Measurements from ENCODE around the gene MGST3.

The MGST3 gene

DNA sequence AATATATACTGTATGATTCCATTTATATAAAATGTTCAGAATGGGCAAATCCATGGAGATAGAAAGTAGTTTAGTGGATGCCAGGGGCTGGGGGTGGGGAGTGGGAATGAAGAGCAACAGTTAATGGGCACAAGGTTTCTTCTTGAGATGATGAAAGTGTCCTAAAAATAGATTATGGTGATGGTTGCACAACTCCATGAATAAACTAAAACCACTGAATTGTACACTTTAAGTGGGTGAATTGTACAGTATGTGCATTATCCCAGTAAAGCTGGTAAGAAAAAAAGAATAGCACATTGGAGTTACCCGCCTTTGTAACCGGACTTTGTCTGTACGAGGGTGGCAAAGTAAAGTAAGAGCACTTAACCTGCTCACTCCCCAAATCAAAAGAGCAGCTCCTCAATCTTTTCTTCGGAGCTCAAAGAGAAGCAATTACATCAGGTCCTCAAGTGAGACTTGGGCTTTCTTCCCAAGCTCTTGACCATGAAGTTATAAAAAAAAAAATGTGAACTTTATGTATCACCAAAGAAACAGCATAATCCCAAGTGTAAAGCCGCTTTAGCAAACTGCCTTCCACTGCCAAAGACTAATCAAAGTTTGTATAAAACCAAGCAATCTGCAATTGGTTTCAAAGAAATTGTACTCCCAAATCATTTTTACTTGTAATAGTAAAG is 35.3 kb downstream of the MGST3 start:
- H3K36me3 ChIP-seq = peaks cover 75% of the 10 kb centered on the region
- no peaks in the 10 kb centered on the region for H3K9me3 ChIP-seq
- H3K4me3 ChIP-seq (ENCODE audit: low read depth in 1 of 2, low read length in 1 of 2) = no peak overlapping the region
- H3K27ac ChIP-seq = no peak overlapping the region
- TF ChIP-seq, protein P1, sequence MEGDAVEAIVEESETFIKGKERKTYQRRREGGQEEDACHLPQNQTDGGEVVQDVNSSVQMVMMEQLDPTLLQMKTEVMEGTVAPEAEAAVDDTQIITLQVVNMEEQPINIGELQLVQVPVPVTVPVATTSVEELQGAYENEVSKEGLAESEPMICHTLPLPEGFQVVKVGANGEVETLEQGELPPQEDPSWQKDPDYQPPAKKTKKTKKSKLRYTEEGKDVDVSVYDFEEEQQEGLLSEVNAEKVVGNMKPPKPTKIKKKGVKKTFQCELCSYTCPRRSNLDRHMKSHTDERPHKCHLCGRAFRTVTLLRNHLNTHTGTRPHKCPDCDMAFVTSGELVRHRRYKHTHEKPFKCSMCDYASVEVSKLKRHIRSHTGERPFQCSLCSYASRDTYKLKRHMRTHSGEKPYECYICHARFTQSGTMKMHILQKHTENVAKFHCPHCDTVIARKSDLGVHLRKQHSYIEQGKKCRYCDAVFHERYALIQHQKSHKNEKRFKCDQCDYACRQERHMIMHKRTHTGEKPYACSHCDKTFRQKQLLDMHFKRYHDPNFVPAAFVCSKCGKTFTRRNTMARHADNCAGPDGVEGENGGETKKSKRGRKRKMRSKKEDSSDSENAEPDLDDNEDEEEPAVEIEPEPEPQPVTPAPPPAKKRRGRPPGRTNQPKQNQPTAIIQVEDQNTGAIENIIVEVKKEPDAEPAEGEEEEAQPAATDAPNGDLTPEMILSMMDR (IDR thresholded peaks at IDR 0.05) = no peak
- no peaks in the 10 kb centered on the region for H3K27me3 ChIP-seq
- H3K4me1 ChIP-seq (ENCODE audit: control insufficient read depth in 1 of 2, insufficient read depth in 1 of 2, low read depth in 1 of 2, low read length in 1 of 2) = peaks cover 3 to 4% of the 10 kb centered on the region in 2 experiments

DNA sequence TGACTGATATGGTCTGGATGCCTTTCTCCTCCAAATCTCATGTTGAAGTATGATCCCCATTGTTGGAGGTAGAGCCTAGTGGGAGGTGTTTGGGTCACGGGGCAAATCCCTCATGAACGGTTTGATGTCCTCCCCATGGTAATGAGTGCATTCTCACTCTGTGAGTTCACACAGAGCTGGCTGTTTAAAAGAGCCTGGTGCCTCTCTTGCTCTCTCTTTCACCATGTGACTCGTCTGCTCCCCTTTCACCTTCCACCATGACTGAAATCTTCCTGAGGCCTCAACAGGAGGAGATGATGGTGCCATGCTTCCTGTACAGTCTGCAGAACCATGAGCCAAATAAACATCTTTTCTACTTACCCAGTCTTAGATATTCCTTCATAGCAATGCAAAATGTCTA is 37.1 kb downstream of the MGST3 start:
- Histone ChIP-seq H3K4me3 (ENCODE audit: low read depth in 1 of 2, low read length in 1 of 2) (no peak overlapping the region), H3K27me3 (no peaks in the 10 kb centered on the region), H3K9me3 (no peaks in the 10 kb centered on the region), H3K27ac (no peak overlapping the region), H3K4me1 (ENCODE audit: control insufficient read depth in 1 of 2, insufficient read depth in 1 of 2, low read depth in 1 of 2, low read length in 1 of 2) (peaks cover 5 to 7% of the 10 kb centered on the region in 2 experiments), H3K36me3 (peaks cover 61% of the 10 kb centered on the region)
- TF ChIP-seq, protein P1 (IDR thresholded peaks at IDR 0.05) = no peak

DNA sequence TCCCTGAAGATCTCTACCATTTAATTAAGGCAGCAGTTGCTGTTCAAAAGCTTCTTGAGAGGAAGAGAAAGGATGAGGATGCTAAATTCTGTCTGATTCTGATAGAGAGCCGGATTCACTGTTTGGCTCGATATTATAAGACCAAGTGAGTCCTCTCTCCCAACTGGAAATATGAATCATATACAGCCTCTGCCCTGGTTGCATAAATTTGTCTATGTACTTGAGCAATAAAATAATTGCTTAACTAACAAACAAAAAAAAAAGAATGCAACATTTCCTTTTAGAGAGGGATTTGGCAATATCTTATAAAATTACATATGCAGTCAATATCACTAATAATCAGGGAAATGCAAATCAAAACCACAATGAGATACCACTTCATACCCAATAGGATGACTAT is 40.5 kb downstream of the MGST3 start:
- no peaks in the 10 kb centered on the region for H3K27me3 ChIP-seq
- TF ChIP-seq, protein P1 (IDR thresholded peaks at IDR 0.05) = no peak
- peaks cover 5 to 7% of the 10 kb centered on the region in 2 experiments for H3K4me1 ChIP-seq (ENCODE audit: control insufficient read depth in 1 of 2, insufficient read depth in 1 of 2, low read depth in 1 of 2, low read length in 1 of 2)
- peaks cover 51% of the 10 kb centered on the region for H3K36me3 ChIP-seq
- H3K4me3 ChIP-seq (ENCODE audit: low read depth in 1 of 2, low read length in 1 of 2) = no peak overlapping the region
- H3K27ac ChIP-seq = no peak overlapping the region
- no peaks in the 10 kb centered on the region for H3K9me3 ChIP-seq

DNA sequence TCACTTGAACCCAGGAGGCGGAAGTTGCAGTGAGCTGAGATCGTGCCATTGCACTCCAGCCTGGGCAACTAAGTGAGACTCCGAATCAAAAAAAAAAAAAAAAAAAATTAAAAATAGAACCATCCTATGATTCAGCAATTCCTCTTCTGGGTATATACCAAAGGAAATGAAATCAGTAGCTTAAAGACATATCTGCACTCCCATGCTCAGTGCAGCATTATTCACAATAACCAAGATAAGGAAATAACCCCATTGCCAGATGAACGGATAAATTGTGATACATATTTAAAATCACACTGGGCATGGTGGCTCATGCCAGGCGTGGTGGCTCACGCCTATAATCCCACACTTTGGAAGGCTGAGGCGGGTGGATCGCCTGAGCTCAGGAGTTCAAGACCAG is 43.6 kb downstream of the MGST3 start:
- H3K27me3 ChIP-seq = no peaks in the 10 kb centered on the region
- H3K36me3 ChIP-seq = peaks cover 51% of the 10 kb centered on the region
- TF ChIP-seq, protein P1 (IDR thresholded peaks at IDR 0.05) = no peak
- no peak overlapping the region for H3K4me3 ChIP-seq (ENCODE audit: low read depth in 1 of 2, low read length in 1 of 2)
- H3K4me1 ChIP-seq (ENCODE audit: control insufficient read depth in 1 of 2, insufficient read depth in 1 of 2, low read depth in 1 of 2, low read length in 1 of 2) = peaks cover 5 to 7% of the 10 kb centered on the region in 2 experiments
- no peak overlapping the region for H3K27ac ChIP-seq
- H3K9me3 ChIP-seq = no peaks in the 10 kb centered on the region

DNA sequence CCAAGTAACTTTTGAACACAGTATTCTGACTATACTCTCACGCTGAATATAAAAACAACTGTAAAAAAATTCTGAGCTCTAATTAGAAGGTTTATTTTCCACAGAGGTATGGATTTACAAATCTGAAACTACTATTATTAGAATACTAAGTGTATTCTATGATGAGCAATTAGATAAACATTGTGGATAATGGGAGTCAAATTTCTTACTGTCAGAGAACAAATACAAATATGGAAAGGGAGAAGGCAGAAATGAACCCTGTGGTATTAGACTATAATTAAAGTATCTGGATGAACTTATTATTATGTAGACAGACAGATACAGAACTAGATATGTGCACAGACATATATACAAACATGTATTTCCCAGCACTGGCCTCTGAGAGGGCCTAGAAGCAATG is 44.8 kb downstream of the MGST3 start:
- peaks cover 5 to 7% of the 10 kb centered on the region in 2 experiments for H3K4me1 ChIP-seq (ENCODE audit: control insufficient read depth in 1 of 2, insufficient read depth in 1 of 2, low read depth in 1 of 2, low read length in 1 of 2)
- peaks cover 63% of the 10 kb centered on the region for H3K36me3 ChIP-seq
- TF ChIP-seq, protein P1 (IDR thresholded peaks at IDR 0.05) = no peak
- H3K27me3 ChIP-seq = no peaks in the 10 kb centered on the region
- H3K9me3 ChIP-seq = no peaks in the 10 kb centered on the region
- no peak overlapping the region for H3K4me3 ChIP-seq (ENCODE audit: low read depth in 1 of 2, low read length in 1 of 2)
- no peak overlapping the region for H3K27ac ChIP-seq

All from neutrophil (primary cell).